Esophagus squamous epithelium (tissue), 4 donors: ENCODE results near the gene PRR15L.

Source experiments
- CTCF ChIP-seq, 6 experiments: fragments of 450-650 bp in 4 of 6; fragments of 200-600 bp in 2 of 6; sonication (generic) in 2 of 6; IDR thresholded peaks; one replicate each; pipeline ENCODE4 v1.5.1; 2016 to 2019; ENCODE audit warnings: antibody characterized with exemption in 6 of 6, mild to moderate bottlenecking in 4 of 6, moderate library complexity in 4 of 6
- POLR2A ChIP-seq, 4 donors: fragments of 450-650 bp; IDR thresholded peaks; one replicate each; pipeline ENCODE4 v1.6.1; 2017; ENCODE audit warnings: antibody characterized with exemption in 4 of 4, mild to moderate bottlenecking in 4 of 4, moderate library complexity in 3 of 4

- TF ChIP-seq POLR2A (IDR thresholded peaks at IDR 0.05) (no peak), CTCF (IDR thresholded peaks at IDR 0.05) (no peak)
Observed at GRCh38 chr17:47927821-47928400, 29.8 kb downstream of the PRR15L start.
